HL-60 (cell line): ENCODE results near the gene DNAAF9.

Experiments used
- DNase-seq, 2 experiments: peaks; one replicate each; pipeline ENCODE4 v3.0.0-alpha.2; 2010 to 2020; ENCODE audit warnings: low read depth in 1 of 2, low spot score in 1 of 2
- H3K27ac ChIP-seq: fragments of 250-450 bp; sonication (Bioruptor Pico); replicated peaks from 2 replicates; pipeline ENCODE4 v1.5.1; 2020; ENCODE audit warnings: mild to moderate bottlenecking, moderate library complexity
- H3K27me3 ChIP-seq: fragments of 250-450 bp; sonication (Bioruptor Pico); 2 replicates; pipeline ENCODE4 v1.5.1; 2021; ENCODE audit warnings: mild to moderate bottlenecking, moderate library complexity; ENCODE audit not compliant: insufficient read depth, poor library complexity, severe bottlenecking
- H3K4me3 ChIP-seq: replicated peaks from 2 replicates; pipeline ENCODE4 v1.5.1; 2011; ENCODE audit warnings: mild to moderate bottlenecking, control low read depth, low read length; ENCODE audit not compliant: insufficient read depth
- GABPA ChIP-seq: IDR thresholded peaks from 2 replicates; pipeline ENCODE4 v1.6.1; 2012; ENCODE audit warnings: low read depth
- POLR2AphosphoS5 ChIP-seq: IDR thresholded peaks from 2 replicates; pipeline ENCODE4 v1.6.1; 2012; ENCODE audit warnings: low read depth
- SPI1 ChIP-seq: IDR thresholded peaks from 2 replicates; pipeline ENCODE4 v1.6.1; 2012; ENCODE audit warnings: low read depth, mild to moderate bottlenecking, borderline replicate concordance
- TF ChIP-seq, protein P1 (sequence below): IDR thresholded peaks from one replicate; pipeline ENCODE4 v1.5.1; 2011; ENCODE audit warnings: low read length, control low read depth, inconsistent platforms; ENCODE audit not compliant: insufficient read depth
- TF ChIP-seq, protein P2 (sequence below): IDR thresholded peaks from 2 replicates; pipeline ENCODE4 v1.6.1; 2012; ENCODE audit warnings: low read depth; ENCODE audit not compliant: insufficient replicate concordance

Gene DNAAF9

DNA sequence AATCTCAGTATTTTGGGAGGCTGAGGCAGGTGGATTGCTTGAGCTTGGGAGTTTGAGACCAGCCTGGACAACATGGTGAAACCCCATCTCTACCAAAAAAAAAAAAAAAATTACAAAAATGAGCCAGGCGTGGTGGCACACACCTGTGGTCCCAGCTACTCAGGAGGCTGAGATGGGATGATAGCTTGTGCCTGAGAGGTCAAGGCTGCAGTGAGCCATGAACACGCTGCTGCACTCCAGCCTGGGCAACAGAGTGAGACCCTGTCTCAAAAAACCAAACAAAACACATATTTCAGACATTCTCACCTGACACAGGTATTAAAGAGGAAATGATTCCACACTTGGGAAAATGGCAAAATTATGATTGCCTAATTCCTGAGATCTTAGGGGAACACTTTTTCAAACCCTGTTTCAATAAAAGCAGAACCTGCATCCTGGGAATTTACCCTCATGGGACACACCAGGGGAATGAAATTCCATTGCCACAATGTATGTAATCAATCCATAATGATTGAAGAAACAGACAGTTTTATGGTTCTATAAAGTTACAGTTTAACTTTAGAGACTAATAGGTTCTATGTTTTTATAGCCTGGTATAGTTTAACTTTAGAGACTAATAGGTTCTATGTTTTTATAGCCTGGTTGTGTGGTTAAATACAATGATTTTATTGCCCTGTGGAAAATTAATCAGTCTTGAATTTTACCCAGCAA lies 29.6 kb upstream of the DNAAF9 start:
- H3K4me3 ChIP-seq: no peak overlapping the region
- no peak for DNase-seq
- TF ChIP-seq, protein P1, sequence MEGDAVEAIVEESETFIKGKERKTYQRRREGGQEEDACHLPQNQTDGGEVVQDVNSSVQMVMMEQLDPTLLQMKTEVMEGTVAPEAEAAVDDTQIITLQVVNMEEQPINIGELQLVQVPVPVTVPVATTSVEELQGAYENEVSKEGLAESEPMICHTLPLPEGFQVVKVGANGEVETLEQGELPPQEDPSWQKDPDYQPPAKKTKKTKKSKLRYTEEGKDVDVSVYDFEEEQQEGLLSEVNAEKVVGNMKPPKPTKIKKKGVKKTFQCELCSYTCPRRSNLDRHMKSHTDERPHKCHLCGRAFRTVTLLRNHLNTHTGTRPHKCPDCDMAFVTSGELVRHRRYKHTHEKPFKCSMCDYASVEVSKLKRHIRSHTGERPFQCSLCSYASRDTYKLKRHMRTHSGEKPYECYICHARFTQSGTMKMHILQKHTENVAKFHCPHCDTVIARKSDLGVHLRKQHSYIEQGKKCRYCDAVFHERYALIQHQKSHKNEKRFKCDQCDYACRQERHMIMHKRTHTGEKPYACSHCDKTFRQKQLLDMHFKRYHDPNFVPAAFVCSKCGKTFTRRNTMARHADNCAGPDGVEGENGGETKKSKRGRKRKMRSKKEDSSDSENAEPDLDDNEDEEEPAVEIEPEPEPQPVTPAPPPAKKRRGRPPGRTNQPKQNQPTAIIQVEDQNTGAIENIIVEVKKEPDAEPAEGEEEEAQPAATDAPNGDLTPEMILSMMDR: no peak
- TF ChIP-seq GABPA (no peak), POLR2AphosphoS5 (no peak), SPI1 (no peak)
- TF ChIP-seq, protein P2, sequence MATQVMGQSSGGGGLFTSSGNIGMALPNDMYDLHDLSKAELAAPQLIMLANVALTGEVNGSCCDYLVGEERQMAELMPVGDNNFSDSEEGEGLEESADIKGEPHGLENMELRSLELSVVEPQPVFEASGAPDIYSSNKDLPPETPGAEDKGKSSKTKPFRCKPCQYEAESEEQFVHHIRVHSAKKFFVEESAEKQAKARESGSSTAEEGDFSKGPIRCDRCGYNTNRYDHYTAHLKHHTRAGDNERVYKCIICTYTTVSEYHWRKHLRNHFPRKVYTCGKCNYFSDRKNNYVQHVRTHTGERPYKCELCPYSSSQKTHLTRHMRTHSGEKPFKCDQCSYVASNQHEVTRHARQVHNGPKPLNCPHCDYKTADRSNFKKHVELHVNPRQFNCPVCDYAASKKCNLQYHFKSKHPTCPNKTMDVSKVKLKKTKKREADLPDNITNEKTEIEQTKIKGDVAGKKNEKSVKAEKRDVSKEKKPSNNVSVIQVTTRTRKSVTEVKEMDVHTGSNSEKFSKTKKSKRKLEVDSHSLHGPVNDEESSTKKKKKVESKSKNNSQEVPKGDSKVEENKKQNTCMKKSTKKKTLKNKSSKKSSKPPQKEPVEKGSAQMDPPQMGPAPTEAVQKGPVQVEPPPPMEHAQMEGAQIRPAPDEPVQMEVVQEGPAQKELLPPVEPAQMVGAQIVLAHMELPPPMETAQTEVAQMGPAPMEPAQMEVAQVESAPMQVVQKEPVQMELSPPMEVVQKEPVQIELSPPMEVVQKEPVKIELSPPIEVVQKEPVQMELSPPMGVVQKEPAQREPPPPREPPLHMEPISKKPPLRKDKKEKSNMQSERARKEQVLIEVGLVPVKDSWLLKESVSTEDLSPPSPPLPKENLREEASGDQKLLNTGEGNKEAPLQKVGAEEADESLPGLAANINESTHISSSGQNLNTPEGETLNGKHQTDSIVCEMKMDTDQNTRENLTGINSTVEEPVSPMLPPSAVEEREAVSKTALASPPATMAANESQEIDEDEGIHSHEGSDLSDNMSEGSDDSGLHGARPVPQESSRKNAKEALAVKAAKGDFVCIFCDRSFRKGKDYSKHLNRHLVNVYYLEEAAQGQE: no peak
- H3K27me3 ChIP-seq: no peaks in the 10 kb centered on the region
- H3K27ac ChIP-seq: no peak overlapping the region

DNA sequence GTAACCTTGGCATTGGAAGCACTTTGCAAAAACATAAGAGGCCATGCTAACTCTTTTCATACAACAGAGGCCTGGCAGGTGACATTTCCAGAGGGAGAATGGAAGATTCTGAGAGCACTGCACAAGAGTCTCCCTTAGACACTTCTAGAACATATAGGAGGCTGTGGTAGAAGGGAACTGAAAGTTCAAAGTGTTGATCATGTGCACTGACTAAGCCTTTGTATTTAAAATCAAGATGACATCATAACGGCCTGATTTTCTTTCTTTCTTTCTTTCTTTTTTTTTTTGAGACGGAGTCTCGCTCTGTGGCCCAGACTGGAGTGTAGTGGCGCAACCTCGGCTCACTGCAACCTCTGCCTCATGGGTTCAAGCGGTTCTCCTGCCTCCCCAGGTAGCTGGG lies 26.8 kb upstream of the DNAAF9 start:
- TF ChIP-seq SPI1 (no peak), POLR2AphosphoS5 (no peak), GABPA (no peak)
- TF ChIP-seq, protein P1: no peak
- TF ChIP-seq, protein P2: no peak
- no peak overlapping the region for H3K4me3 ChIP-seq
- no peak for DNase-seq
- no peaks in the 10 kb centered on the region for H3K27me3 ChIP-seq
- H3K27ac ChIP-seq: no peak overlapping the region

DNA sequence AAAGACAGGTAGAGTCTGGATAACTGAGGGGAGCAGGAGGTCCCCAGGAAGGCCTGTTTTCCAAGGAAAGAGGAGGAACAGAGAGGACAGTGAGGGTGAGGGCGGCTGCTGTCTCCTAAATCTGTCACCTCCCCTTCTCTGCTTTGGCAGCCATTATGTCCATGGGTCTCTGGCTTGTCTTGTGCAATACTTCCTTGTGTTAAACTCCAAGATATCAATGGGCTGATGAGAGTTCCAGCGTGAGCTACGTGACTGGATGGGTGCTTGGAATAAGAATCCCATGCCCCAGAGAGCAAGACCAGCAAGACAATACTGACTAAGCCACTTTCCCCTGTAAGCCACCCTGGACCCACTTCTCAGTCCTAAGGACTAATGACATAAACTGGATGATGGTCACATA lies 26.3 kb upstream of the DNAAF9 start:
- no peaks in the 10 kb centered on the region for H3K27me3 ChIP-seq
- no peak overlapping the region for H3K27ac ChIP-seq
- DNase-seq: no peak
- H3K4me3 ChIP-seq: no peak overlapping the region
- no peak for TF ChIP-seq SPI1
- TF ChIP-seq POLR2AphosphoS5: no peak
- TF ChIP-seq, protein P2: no peak
- TF ChIP-seq, protein P1: no peak
- TF ChIP-seq GABPA: no peak
